HG02840 (cell line): Measurements from ENCODE around the gene C2orf76.

Experiments used
- ATAC-seq: cut with Tn5 transposase; IDR thresholded peaks from one replicate; pipeline ENCODE4 v1.9.1; 2021; ENCODE audit warnings: mild to moderate bottlenecking, moderate library complexity, moderate number of reproducible peaks; ENCODE audit not compliant: unreplicated experiment, low FRiP score

The C2orf76 gene

DNA sequence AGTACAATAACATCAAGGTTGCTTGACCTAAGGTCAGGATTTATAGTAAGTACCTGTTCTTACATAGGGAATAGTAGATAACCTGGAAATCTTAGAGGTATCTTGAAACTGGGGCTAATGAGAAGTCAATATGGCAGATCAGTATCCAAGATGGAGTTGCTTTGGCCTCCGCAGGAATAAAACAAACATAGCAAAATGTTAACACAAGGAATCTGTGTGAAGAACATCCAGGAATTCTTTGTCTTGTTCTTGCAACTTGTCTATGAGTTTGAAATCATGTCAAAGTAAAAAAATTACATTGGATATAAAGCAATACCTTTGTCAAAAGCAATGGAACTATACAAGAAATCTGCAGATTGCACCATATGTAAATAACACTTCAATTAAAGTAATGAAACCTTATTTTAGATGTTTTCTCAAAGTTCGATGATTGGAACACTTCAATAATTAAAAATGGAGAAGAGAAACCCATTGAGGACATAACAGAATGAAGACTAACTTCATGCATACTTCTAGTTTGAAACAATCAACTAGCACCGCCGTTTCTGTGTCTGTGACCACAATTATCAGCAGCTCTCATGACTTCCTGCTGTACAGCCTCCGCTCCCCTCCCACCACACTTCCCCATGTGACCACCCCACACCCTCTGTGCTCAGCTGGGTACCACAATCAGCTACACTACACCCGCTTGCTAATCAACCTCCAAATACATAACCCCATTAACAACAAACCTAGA is 27.6 kb downstream of the C2orf76 start:
- ATAC-seq, result peak; percentile 94

DNA sequence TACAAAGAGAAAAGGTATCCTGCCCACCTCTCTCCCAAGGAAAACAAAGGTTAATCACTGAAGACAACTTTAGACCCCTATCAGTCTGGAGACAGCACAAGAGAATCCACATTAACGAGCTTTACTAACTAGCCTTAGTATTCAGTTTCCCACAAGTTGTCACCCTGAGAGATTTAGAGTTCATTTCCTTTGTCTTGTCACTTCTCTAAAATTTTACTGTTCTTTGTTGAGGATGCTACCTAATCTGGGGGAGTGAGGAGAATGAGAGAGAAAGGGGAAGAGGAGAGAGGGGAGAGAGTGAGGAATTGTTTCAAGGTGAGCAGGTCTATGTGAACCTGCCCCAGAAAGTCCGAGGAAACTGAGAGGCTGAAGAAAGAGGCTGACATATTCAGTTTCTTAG is 28.4 kb downstream of the C2orf76 start:
- ATAC-seq, result no peak

DNA sequence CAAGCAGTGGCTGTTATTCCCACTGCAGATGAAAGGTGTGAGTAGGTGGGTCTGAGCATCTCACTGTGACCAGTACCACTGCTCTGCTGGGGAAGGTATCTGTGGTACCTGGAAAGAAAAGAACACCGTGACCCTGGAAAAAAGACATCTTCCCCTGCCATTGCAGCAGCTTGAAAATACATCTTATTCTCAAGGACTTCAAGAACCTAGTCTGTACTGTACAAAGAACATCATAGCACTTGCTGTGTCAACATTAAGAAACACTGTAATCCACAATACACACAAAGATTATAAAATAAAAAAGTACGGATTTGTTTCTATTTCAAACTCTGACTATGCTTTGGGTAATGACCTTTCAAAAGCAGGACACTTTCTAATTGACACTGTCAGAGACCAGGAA is 28.9 kb downstream of the C2orf76 start:
- ATAC-seq, result no peak

DNA sequence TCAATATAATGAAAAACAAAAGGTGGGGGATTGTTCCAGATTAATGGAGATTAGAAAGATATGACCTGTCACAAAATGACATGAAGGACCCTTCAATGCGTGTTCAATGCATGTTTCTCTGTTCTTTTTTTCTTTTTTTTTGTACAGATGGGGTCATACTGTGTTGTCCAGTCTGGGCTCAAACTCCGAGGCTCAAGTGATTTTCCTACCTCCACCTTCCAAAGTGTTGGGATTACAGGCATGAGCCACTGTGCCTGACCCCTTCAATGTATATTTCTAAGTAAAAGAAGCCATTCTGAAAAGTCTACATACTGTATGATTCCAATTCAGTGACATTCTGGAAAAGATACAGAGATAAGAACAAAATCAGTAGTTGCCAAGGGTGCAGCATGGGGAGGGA is 32.8 kb downstream of the C2orf76 start:
- no peak for ATAC-seq

DNA sequence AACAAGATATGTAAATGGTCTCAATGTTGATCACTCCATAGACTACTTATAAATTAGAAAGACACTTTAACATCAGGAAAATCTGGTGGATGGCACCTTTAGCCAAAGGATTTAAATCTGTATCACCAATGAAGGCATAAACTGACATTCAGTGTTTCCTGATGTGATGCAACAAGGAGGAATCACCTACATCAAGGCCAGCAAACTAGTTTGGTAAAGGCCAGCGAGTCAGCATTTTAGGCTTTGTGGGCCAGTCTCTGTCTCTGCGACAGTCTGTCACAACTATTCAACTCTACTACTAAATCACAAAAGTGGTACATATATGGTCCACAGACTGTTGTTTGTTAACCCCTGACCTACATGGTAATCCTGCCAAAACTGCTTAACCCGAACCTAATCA is 33.3 kb downstream of the C2orf76 start:
- no peak for ATAC-seq

DNA sequence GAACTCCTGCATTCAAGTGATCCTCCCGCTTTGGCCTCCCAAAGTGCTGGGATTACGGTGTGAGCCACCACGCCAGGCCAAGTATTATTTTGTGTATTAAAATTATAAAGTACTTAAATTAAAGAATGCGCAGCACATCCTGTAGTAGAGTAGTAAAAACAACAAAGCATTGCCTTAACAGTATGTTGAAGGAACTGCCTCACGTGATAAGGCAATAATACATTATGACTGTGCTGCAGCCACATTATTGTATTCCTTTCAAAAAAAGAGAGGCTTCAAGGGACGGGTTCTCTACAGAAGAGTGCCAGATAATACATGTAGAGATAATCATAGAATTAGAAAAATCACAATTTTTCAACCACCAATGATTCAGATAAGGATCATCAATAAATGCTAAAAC is 33.7 kb downstream of the C2orf76 start:
- no peak for ATAC-seq

DNA sequence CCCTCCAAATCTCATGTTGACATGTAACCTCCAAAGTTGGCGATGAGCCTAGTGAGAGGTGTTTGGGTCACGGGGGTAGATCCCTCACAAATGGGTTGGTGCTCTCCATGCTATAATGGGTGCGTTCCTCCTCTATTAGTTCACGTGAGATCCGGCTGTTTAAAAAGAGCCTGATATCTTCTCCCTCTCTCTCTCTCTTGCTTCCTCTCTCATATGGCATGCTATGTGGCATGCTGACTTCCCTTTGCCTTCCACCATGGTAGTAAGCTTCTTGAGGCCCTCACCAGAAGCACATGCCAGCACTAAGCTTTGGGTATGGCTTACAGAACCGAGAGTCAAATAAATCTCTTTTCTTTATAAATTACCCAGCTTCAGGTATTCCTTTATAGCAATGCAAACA is 39.2 kb downstream of the C2orf76 start:
- no peak for ATAC-seq

DNA sequence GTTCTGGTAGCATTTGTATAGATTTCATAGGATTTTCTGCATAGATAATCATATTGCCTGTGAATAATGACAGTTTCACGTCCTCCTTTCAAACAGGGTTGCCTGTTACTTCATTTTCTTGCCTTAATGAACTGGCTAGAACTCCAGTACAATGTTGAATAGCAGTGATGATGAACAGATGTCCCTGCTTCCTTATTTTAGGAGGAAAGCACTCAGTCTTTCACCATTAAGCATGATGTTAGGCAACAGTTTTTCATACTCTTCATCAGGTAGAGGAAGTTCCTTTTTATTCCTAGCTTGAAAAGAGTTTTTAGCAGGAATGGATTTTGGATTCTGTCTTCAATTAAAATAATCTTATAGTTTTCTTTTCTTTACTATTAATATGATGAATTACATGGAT is 39.7 kb downstream of the C2orf76 start:
- no peak for ATAC-seq

DNA sequence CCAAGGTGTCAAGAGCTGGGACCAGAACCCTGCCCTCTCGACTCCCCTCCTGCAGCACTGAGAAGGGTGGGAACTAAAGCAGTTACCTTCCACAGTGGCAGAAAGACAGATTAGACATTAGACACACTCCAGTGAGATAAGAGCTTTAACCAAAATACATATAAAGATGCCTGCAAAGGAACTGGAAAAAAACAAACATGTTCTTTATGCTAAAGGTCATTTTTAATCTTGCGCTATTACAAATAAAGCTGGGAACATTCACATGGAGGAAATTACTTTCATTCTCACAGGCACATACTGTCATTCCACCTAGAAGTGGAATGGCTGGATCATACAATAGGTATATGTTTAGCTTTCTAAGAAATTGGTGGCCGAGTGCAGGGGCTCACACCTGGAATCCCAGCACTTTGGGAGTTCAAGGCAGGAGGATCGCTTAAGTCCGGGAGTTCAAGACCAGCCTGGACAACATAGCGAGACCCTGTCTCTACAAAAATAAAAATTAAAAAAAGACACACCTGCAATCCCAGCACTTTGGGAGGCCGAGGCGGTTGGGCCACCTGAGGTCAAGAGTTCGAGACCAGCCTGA is 41.9 kb downstream of the C2orf76 start:
- ATAC-seq, result no peak

DNA sequence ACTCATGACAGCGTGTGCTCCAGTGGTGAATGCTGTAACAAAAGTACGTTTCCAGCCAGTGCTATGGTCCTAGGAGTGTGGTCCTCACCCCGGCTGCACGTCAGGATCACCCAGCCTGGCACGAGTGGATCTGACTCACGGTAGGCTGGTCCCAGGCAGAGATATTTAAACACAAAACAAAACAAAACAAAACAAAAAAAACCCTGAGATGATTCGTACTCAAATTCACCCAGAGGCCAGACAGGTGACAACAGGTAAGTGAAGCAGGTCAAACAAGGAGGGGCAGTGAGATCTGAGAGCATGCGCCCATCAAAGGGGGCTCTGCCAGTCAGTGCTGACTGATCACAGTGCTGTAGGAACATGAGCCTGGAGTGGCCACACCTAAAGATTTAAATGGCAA is 43.2 kb downstream of the C2orf76 start:
- no peak for ATAC-seq

DNA sequence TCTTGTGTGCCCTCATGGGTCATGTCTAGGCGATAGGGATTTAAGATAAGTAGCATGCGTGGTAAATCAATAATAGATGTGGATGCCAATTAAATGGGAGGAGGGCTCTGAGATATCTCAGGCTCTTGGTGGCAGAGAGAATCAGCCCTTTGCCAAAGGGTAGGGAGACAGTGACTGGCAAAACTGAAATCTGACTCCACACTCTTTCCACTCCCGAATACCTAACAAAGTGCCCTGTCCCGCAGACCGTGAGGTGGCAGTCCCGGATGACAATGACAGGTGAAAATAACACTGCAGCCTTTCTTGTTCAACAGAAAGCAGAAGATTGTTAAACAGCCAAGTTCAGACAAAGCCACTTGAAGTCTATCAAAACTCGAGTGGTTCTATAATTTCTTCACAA is 47.0 kb downstream of the C2orf76 start:
- no peak for ATAC-seq

DNA sequence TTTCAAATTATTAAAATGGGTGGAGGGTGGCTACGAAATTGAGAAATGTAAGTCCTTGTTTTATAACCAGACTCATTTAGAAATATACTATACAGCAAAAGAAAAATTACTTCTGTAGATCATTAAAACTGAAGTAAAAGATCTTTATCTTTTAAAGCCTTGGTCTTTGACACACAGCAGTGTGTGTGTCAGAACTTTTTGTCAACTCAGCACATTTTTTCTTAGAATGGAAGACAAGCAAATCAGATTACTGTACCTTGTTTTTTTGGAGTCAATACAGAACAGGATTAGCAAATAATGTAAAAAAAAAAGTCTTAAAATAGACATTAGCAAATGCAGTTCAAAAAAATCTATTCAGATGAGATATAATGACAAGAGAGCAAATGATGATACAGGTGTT is 49.1 kb downstream of the C2orf76 start:
- no peak for ATAC-seq

DNA sequence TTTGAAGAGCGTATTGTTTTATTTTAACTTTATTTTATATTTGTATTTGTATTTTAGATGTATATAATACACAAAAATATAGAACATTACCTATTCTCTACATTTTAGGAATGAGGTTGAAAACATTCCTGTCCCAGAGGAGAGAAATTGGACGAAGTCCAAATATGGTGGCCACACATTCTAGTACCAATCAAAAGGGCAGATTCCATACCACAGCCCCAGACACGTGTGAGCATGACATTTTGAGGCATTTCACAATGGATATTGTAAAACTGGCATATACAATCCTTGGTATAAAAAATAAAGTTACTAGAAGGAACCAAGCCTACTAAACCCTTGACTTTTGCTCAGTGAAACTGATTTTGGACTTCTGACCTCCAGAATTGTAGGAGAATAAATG is 50.6 kb downstream of the C2orf76 start:
- ATAC-seq, result no peak

DNA sequence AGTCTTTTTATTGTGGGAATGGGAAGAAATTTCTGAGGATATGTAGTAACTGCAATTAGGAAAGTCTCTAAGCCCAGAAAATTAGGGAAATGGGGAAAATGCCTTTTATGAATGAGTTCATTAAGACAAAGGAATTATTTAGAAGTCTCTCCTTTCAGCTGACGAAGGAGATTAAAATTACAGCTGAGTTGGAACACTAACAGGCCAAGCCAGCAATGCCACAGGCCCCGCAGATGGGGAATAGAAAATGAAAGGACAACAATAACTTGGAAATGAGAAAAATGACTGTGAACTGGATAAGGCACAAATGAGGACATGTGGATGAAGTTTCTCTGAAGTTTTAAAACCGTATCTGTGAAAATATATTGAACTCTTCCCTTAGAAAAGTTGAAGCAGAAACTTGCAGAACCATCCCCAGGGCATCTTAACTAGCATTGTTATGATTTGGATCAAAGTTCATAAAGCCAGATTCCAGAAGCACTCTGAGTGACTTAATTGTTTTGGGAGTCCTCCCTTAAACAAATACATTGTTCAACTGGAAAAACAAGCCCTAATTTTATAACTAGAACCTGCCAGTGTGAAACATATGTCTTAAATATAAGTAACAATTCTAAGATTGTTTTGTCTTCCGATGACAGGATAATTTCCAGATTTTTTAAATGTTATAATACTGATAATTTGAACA is 51.3 kb downstream of the C2orf76 start:
- ATAC-seq, result no peak

DNA sequence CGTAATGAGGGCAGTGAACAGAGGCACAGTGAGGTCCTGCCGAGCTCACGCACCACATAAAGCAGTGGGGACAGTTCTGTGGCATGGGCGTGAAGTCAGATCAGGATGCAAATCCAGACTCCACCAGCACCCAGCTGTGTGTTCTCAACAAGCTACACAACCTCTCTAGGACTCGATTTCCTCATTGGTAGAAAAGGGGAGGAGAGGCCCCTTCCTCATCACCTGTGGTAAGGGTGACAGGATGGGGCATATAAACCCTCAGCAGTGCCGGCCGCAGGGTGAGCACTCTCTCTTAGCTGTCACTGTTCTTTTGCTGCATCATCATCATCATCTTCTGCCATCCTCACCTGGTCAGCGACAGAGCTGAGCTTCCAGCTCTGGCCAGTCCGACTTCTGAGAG is 54.8 kb downstream of the C2orf76 start:
- ATAC-seq, result no peak

DNA sequence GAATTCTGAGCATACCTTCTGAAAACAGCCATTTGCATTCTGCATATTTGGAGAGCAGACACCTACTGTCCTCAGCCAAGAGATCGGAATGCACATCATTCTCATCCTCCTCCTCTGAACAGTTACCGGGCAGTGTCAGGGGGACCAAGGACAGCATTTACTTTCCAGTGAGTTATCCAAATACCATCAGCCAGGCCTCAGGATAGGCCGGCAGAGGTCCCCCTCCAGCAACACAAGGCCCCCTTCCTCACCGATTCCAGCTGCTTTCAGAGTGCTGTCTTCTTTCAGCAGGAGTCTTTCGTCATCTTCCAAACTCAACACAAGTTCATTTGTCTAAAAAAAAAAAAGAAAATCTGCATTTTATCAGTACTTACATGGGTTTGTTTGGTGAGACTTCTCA is 55.3 kb downstream of the C2orf76 start:
- no peak for ATAC-seq

DNA sequence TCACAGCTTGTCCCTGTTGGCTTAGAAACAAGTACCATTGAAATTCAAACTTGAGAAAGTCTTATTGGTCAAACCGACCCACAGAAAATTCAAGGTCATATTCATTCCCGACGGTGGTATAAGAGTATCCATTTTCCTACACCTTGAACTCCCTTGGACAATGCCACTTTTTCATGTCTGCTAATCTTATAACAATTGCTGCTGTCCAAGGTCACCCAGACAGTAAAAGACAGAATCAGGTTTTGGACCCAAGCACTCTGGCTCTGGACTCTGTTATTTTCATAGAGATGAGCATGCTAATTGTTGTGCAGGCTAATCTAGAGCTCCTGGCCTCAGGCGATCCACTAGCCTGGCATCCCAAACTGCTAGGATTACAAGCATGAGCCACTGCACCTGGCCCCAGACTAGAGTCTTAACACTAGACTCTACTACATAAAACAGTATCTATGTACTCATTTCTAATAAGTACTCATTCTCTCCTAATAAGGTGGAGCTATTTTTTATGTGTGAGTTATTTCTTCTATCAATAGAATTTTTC is 57.8 kb downstream of the C2orf76 start:
- ATAC-seq, result no peak

DNA sequence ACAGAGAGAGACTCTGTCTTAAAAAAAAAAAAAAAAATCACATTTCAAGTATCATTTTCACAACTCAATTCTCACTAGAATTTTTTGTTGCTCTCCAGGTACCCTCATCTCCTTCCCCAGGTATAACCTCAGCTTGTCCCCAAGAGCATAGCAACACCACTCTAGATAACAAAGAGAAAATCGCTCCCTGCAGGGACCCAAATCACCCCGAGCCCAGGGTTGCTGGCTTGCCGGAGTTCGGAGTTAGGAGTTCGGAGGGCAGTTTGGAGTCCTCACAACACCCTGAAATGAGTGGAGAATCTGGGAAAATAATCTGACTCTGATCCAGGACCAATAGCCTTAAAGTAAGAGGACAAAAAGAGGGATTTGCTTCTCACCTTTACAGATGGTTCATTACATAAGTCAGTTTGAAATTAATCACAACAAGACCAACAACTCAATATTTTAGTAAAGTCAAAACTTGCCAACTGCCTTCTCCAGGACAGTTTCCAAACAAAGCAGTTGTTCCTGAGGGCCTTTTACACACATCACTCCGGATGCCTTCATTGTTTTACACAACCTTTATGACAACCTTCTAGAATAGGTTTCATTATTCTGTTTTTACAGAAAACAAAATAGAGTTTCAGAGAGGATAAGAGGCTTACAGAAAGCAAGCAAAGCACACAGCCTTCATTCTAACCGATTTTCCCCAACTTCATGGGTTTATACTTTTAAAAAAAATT is 59.1 kb downstream of the C2orf76 start:
- ATAC-seq, result no peak

DNA sequence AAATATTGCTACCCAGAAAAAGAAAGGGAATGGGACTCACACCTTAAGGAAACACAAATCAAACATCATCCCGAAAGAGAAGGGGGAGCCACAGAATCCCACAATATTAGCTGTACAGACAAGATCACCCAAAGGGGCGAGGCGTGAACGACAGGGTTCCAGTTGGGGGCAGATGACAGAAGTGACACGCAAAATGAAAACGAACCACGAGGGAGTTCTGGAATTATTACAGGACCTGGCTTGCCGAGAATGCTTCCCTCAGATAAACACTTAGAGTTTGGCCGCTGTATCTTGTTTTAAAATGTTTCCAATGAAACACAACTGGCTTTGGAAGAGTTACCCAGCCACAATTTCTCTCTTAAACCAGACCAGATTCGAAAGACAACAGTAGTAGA is 60.4 kb downstream of the C2orf76 start:
- ATAC-seq, result no peak

DNA sequence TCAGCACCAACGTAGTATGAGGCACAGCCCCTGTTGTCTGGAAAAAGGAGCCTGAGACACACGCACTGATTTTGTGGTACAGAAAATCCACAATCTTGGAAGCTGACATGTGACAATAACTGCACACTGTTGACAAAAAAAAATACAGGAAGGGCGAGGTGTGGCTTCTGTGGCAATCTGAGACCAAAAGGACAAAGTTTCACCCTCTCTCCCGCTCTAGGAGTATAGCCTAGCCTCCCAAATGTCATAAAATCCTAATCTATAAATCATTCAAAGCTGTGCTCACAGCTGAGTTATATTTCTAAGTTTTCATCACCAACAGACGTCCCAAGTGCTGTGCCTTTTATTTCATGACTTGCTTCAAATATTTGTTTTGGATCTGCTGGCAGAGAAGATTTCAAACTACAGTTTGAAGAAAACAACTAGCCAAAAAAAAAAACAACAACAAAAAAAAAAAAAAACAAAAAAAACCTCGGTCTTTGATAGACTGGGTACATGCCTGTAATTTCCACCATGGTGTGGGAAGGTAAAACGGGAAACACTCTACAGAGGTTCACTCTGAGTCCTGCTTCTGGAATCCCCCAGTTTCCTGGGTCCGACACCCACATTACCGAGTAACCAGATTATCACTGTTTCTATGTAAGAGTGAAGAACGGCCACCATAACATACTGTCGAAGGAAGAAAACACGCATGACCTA is 61.0 kb downstream of the C2orf76 start:
- ATAC-seq, result no peak
